HG02642 (cell line): ENCODE measurements around the gene SLC19A1.
"Not testable (repeated sequence)": the region's sequence is repeated elsewhere in the genome, so short reads cannot be mapped to it uniquely, and the experiment has no call there.

Experiments
- ATAC-seq: cut with Tn5 transposase; IDR thresholded peaks from one replicate; pipeline ENCODE4 v1.9.1; 2021; ENCODE audit warnings: mild to moderate bottlenecking; ENCODE audit not compliant: unreplicated experiment, poor library complexity

SLC19A1 gene

GRCh38 chr21:45577801-45578175 lies 35.5 kb upstream of the SLC19A1 start:
- no peak for ATAC-seq

- no peak for ATAC-seq
Observed at GRCh38 chr21:45576838-45577737, 34.8 kb upstream of the SLC19A1 start.

GRCh38 chr21:45575993-45576837 lies 34.0 kb upstream of the SLC19A1 start:
- ATAC-seq = no peak

GRCh38 chr21:45575304-45575992 lies 33.2 kb upstream of the SLC19A1 start:
- ATAC-seq = no peak

- no peak for ATAC-seq
Observed at GRCh38 chr21:45574691-45575090, 32.5 kb upstream of the SLC19A1 start.

- no peak for ATAC-seq
Observed at GRCh38 chr21:45574081-45574501, 31.9 kb upstream of the SLC19A1 start.

GRCh38 chr21:45573452-45574035 lies 31.3 kb upstream of the SLC19A1 start:
- no peak for ATAC-seq

- ATAC-seq = no peak
Observed at GRCh38 chr21:45572783-45573451, 30.7 kb upstream of the SLC19A1 start.

GRCh38 chr21:45572231-45572630 lies 30.0 kb upstream of the SLC19A1 start:
- no peak for ATAC-seq

GRCh38 chr21:45571641-45572040 lies 29.4 kb upstream of the SLC19A1 start:
- no peak for ATAC-seq

GRCh38 chr21:45570826-45571601 lies 28.8 kb upstream of the SLC19A1 start:
- ATAC-seq = no peak

GRCh38 chr21:45570071-45570470 lies 27.8 kb upstream of the SLC19A1 start:
- no peak for ATAC-seq

- ATAC-seq = no peak
Observed at GRCh38 chr21:45568383-45568782, 26.1 kb upstream of the SLC19A1 start.

GRCh38 chr21:45564137-45564536 lies 21.9 kb upstream of the SLC19A1 start:
- not testable (repeated sequence) for ATAC-seq

GRCh38 chr21:45562965-45563364 lies 20.7 kb upstream of the SLC19A1 start:
- no peak for ATAC-seq

- no peak for ATAC-seq
Observed at GRCh38 chr21:45562402-45562801, 20.2 kb upstream of the SLC19A1 start.

- not testable (repeated sequence) for ATAC-seq
Observed at GRCh38 chr21:45561241-45561640, 19.0 kb upstream of the SLC19A1 start.

GRCh38 chr21:45560106-45561021 lies 18.1 kb upstream of the SLC19A1 start:
- no peak for ATAC-seq
